Mucosa of stomach (tissue), 1 donor: ENCODE results near the gene RETREG1.
"Not testable (repeated sequence)": the region's sequence is repeated elsewhere in the genome, so short reads cannot be mapped to it uniquely, and the experiment has no call there.

Experiments
- H3K27me3 ChIP-seq: one replicate; pipeline ENCODE4 v1.7.0; 2013; ENCODE audit warnings: mild to moderate bottlenecking, low read length; ENCODE audit not compliant: control insufficient read depth, insufficient read depth
- H3K36me3 ChIP-seq: one replicate; pipeline ENCODE4 v1.7.0; 2013; ENCODE audit warnings: low read length; ENCODE audit not compliant: control insufficient read depth, insufficient read depth
- H3K4me1 ChIP-seq: one replicate; pipeline ENCODE4 v1.7.0; 2013; ENCODE audit warnings: mild to moderate bottlenecking, low read length; ENCODE audit not compliant: control insufficient read depth, insufficient read depth
- H3K4me3 ChIP-seq: one replicate; pipeline ENCODE4 v1.7.0; 2013; ENCODE audit warnings: low read length
- H3K9ac ChIP-seq: one replicate; pipeline ENCODE4 v1.7.0; 2013; ENCODE audit warnings: mild to moderate bottlenecking, low read length, moderate library complexity
- H3K9me3 ChIP-seq: one replicate; pipeline ENCODE4 v1.7.0; 2013; ENCODE audit warnings: mild to moderate bottlenecking, low read length, moderate library complexity; ENCODE audit not compliant: control insufficient read depth
- donor health status: Pancreatic carcinoma.

RETREG1 gene

GRCh38 chr5:16446993-16447392, 169.8 kb downstream of the RETREG1 start:
- no peak overlapping the region for H3K9ac ChIP-seq
- H3K4me1 ChIP-seq: no peaks in the 10 kb centered on the region
- H3K9me3 ChIP-seq: no peaks in the 10 kb centered on the region
- peaks cover 11% of the 10 kb centered on the region for H3K36me3 ChIP-seq
- no peak overlapping the region for H3K4me3 ChIP-seq
- no peaks in the 10 kb centered on the region for H3K27me3 ChIP-seq

GRCh38 chr5:16437977-16438376, 178.8 kb downstream of the RETREG1 start:
- Histone ChIP-seq H3K36me3 (no peaks in the 10 kb centered on the region), H3K4me1 (no peaks in the 10 kb centered on the region), H3K4me3 (no peak overlapping the region), H3K27me3 (no peaks in the 10 kb centered on the region), H3K9me3 (no peaks in the 10 kb centered on the region), H3K9ac (no peak overlapping the region)

DNA sequence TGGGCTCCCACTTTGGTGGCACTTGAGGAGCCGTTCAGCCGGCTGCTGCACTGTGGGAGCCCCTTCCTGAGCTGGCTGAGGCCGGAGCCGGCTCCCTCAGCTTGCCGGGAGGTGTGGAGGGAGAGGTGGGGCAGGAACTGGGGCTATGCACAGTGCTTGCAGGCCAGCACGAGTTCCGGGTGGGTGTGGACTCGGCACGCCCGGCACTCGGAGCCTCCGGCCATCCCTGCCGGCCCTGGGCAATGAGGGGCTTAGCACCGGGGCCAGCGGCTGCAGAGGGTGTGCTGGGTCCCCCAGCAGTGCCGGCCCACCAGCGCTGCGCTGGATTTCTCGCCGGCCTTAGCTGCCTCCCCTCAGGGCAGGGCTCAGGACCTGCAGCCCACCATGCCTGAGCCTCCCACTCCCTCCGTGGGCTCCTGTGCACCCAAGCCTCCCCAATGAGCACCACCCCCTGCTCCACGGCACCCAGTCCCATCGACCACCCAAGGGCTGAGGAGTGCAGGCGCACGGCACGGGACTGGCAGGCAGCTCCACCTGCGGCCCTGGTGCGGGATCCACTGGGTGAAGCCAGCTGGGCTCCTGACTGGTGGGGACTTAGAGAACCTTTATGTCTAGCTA, 180.6 kb downstream of the RETREG1 start:
- not testable (repeated sequence) for H3K4me3 ChIP-seq, H3K36me3 ChIP-seq, H3K9ac ChIP-seq, H3K4me1 ChIP-seq, H3K27me3 ChIP-seq, H3K9me3 ChIP-seq

DNA sequence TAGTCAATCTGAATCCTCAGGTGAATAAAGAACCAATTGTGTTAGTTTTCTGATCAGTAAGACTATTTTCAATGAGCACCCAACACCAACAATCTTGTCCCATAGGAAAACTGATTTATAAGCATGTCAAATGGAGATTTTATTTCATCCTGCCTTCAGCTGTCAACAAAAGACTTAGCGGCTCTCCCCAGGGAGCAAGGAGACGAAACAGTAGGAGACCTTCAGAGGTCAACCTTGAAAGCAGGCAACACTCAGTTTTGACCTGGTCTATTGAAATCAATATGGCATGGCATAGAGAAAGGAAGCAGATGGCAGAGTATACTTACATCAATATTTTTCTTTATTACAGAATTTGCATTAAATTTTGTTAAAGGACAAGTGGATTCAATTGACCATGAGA, 185.3 kb downstream of the RETREG1 start:
- Histone ChIP-seq H3K27me3 (no peaks in the 10 kb centered on the region), H3K9ac (no peak overlapping the region), H3K9me3 (no peaks in the 10 kb centered on the region), H3K4me1 (no peaks in the 10 kb centered on the region), H3K4me3 (no peak overlapping the region), H3K36me3 (no peaks in the 10 kb centered on the region)

DNA sequence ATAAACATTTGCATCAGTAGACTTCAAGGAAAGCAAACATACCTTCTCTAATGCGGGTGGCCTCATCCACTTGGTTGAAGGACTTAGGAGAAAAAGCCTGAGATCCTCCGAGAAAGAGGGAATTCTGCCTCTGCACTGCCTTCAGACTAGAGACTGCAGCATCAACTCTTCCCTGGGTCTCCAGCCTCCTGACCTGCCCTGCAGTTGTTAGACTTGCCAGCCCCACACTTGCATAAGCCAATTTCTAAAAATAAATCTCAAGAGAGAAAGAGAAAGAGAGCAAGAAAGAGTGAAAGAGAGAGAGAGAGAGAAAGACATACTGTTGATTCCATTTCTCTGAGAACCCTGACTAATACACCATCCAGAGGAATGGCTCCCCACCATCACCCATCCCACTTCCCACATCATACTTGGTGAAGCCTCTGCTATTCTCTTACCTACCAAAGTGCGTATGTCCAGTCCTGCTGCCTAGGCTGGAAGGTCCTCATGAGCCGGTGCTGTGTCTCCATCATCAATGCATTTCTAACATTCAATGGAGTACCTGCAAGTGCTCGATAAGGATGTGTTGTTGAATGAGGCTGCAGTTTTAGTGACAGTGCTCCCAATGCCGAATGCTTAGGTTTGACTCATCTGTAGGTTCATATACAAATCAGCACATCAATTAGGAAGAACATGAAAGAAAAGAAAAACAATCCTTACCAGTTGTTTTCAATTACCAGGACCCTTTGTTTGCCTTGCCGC, 186.3 kb downstream of the RETREG1 start:
- no peaks in the 10 kb centered on the region for H3K9me3 ChIP-seq
- H3K4me3 ChIP-seq: no peak overlapping the region
- H3K36me3 ChIP-seq: no peaks in the 10 kb centered on the region
- H3K27me3 ChIP-seq: no peaks in the 10 kb centered on the region
- H3K4me1 ChIP-seq: no peaks in the 10 kb centered on the region
- no peak overlapping the region for H3K9ac ChIP-seq

- Histone ChIP-seq H3K9me3 (no peaks in the 10 kb centered on the region), H3K36me3 (no peaks in the 10 kb centered on the region), H3K4me3 (no peak overlapping the region), H3K27me3 (no peaks in the 10 kb centered on the region), H3K9ac (no peak overlapping the region), H3K4me1 (no peaks in the 10 kb centered on the region)
These were observed 188.4 kb downstream of the RETREG1 start for GRCh38 chr5:16428359-16428758.

- Histone ChIP-seq H3K36me3 (no peaks in the 10 kb centered on the region), H3K9ac (no peak overlapping the region), H3K4me1 (no peaks in the 10 kb centered on the region), H3K9me3 (no peaks in the 10 kb centered on the region), H3K27me3 (no peaks in the 10 kb centered on the region), H3K4me3 (no peak overlapping the region)
These were observed 189.2 kb downstream of the RETREG1 start for GRCh38 chr5:16427587-16427986.
